Measurements from ENCODE around the gene PTPRM. TPM values are rescaled to one million over a fixed set of nuclear protein-coding genes. Genes with fewer than 3 reads are reported as not detected.

PTPRM gene
- total RNA-seq, 1 donor from 2014 or later, result 257 TPM

- Histone ChIP-seq H3K4me1 (peaks cover 4 to 26% of the 10 kb centered on the region in 2 donors), H3K9me3 (no peaks in the 10 kb centered on the region), H3K36me3 (no peaks in the 10 kb centered on the region), H3K4me3 (no peak overlapping the region), H3K27me3 (no peaks in the 10 kb centered on the region), H3K27ac (no peak overlapping the region)
- TF ChIP-seq CTCF (IDR thresholded peaks at IDR 0.05), result no peak
- intact Hi-C loops (cut with DNase I), result loop anchor here (2.0 kb wide), 1 partner anchor 16 kb away; no protein-coding TSS in a partner anchor
- no peak for DNase-seq (ENCODE audit: low spot score in 2 of 2)
These were observed 55.6 kb downstream of the PTPRM start for GRCh38 chr18:7622721-7623120.

- H3K27me3 ChIP-seq, result no peaks in the 10 kb centered on the region
- no peak overlapping the region for H3K27ac ChIP-seq
- TF ChIP-seq CTCF (IDR thresholded peaks at IDR 0.05), result no peak
- H3K36me3 ChIP-seq, result no peaks in the 10 kb centered on the region
- intact Hi-C loops (cut with DNase I), result loop anchor here (2.0 kb wide), 1 partner anchor 17 kb away; no protein-coding TSS in a partner anchor
- DNase-seq (ENCODE audit: low spot score in 2 of 2), result no peak
- H3K9me3 ChIP-seq, result no peaks in the 10 kb centered on the region
- no peak overlapping the region for H3K4me3 ChIP-seq
- H3K4me1 ChIP-seq, result peaks cover 4 to 26% of the 10 kb centered on the region in 2 donors
These were observed 56.6 kb downstream of the PTPRM start for GRCh38 chr18:7623681-7624080.

GRCh38 chr18:7624697-7625096 is 57.6 kb downstream of the PTPRM start:
- DNase-seq (ENCODE audit: low spot score in 2 of 2), result no peak
- Histone ChIP-seq H3K36me3 (no peaks in the 10 kb centered on the region), H3K4me3 (no peak overlapping the region), H3K4me1 (peaks cover 4 to 24% of the 10 kb centered on the region in 2 donors), H3K27me3 (no peaks in the 10 kb centered on the region), H3K27ac (no peak overlapping the region), H3K9me3 (no peaks in the 10 kb centered on the region)
- intact Hi-C loops (cut with DNase I), result no loop called here
- TF ChIP-seq CTCF (IDR thresholded peaks at IDR 0.05), result no peak

- Histone ChIP-seq H3K27ac (no peak overlapping the region), H3K36me3 (no peaks in the 10 kb centered on the region), H3K9me3 (no peaks in the 10 kb centered on the region), H3K27me3 (no peaks in the 10 kb centered on the region), H3K4me3 (no peak overlapping the region), H3K4me1 (peaks cover 4 to 17% of the 10 kb centered on the region in 2 donors)
- no peak for TF ChIP-seq CTCF (IDR thresholded peaks at IDR 0.05)
- DNase-seq (ENCODE audit: low spot score in 2 of 2), result no peak
- intact Hi-C loops (cut with DNase I), result no loop called here
These were observed 59.2 kb downstream of the PTPRM start for GRCh38 chr18:7626175-7626921.

GRCh38 chr18:7626922-7627440 is 59.9 kb downstream of the PTPRM start:
- H3K4me1 ChIP-seq, result peaks cover 4 to 17% of the 10 kb centered on the region in 2 donors
- no peaks in the 10 kb centered on the region for H3K27me3 ChIP-seq
- intact Hi-C loops (cut with DNase I), result no loop called here
- TF ChIP-seq CTCF (IDR thresholded peaks at IDR 0.05), result no peak
- no peaks in the 10 kb centered on the region for H3K36me3 ChIP-seq
- DNase-seq (ENCODE audit: low spot score in 2 of 2), result no peak
- H3K27ac ChIP-seq, result no peak overlapping the region
- no peaks in the 10 kb centered on the region for H3K9me3 ChIP-seq
- no peak overlapping the region for H3K4me3 ChIP-seq

Measured in ascending aorta (tissue), 2 donors.